ENCODE data around the gene SLC47A2.

GRCh38 chr17:19763416-19763815 is 47.0 kb upstream of the SLC47A2 start:
- TF ChIP-seq CTCF (conservative IDR thresholded peaks at IDR 0.05; ENCODE audit: low read length): no peak
- TF ChIP-seq EZH2phosphoT487 (IDR thresholded peaks at IDR 0.05; ENCODE audit: borderline replicate concordance, low read depth, low read length): no peak

Data from OCI-LY7 (cell line).